Gastrocnemius medialis (tissue), 4 donors: ENCODE data around the gene SCAI. TPM values are rescaled to one million over a fixed set of nuclear protein-coding genes. Genes with fewer than 3 reads are reported as not detected.

Source experiments
- ATAC-seq, 2 donors: fragments of 150-250 bp; one replicate each; pipeline ENCODE4 v1.9.1; 2016
- DNase-seq, 2 donors: peaks; one replicate each; pipeline ENCODE4 v3.0.0-alpha.2; 2019
- H3K27ac ChIP-seq, 4 donors: fragments of 200-600 bp; sonication (generic); 1 replicate in 1 of 4; 2 replicates in 3 of 4; pipeline ENCODE4 v1.5.1; 2016 to 2018; ENCODE audit warnings: mild to moderate bottlenecking in 2 of 4, moderate library complexity in 1 of 4
- H3K27me3 ChIP-seq, 3 donors: fragments of 200-600 bp; sonication (generic) in 2 of 3; 1 replicate in 1 of 3; 2 replicates in 2 of 3; pipeline versions ENCODE4 v1.5.1 to v1.6.0; 2016 to 2019; ENCODE audit warnings: mild to moderate bottlenecking in 1 of 3, moderate library complexity in 1 of 3
- H3K36me3 ChIP-seq, 2 donors: fragments of 200-600 bp; sonication (generic) in 1 of 2; one replicate each; pipeline ENCODE4 v1.5.1; 2017 to 2018
- H3K4me1 ChIP-seq, 2 donors: fragments of 200-600 bp; sonication (generic) in 1 of 2; one replicate each; pipeline ENCODE4 v1.5.1; 2016 to 2017; ENCODE audit warnings: mild to moderate bottlenecking in 2 of 2
- H3K4me3 ChIP-seq, 4 donors: fragments of 200-600 bp; sonication (generic) in 3 of 4; 1 replicate in 1 of 4; 2 replicates in 3 of 4; pipeline ENCODE4 v1.5.1; 2016 to 2019; ENCODE audit warnings: mild to moderate bottlenecking in 2 of 4
- H3K9me3 ChIP-seq, 3 donors: fragments of 200-600 bp; sonication (generic) in 2 of 3; 1 replicate in 1 of 3; 2 replicates in 2 of 3; pipeline ENCODE4 v1.5.1; 2016 to 2019
- CTCF ChIP-seq, 5 experiments: fragments of 450-650 bp in 3 of 5; fragments of 200-600 bp in 2 of 5; sonication (generic) in 2 of 5; IDR thresholded peaks in 4 of 5; conservative IDR thresholded peaks in 1 of 5; 1 replicate in 4 of 5; 2 replicates in 1 of 5; pipeline ENCODE4 v1.5.1; 2016 to 2019; ENCODE audit warnings: antibody characterized with exemption in 5 of 5, mild to moderate bottlenecking in 3 of 5, moderate library complexity in 3 of 5
- POLR2A ChIP-seq, 2 donors: fragments of 450-650 bp; IDR thresholded peaks; one replicate each; pipeline ENCODE4 v1.6.1; 2017; ENCODE audit warnings: antibody characterized with exemption in 2 of 2, mild to moderate bottlenecking in 2 of 2, moderate library complexity in 2 of 2
- in situ Hi-C, 4 donors: fragments of 200-750 bp; cut with MboI; loops; one replicate each; pipeline versions ENCODE4 v1.15.0 to v1.8.0; 2017; ENCODE audit warnings: low sequenced_read_pairs in 4 of 4
- intact Hi-C: fragments of 100-400 bp; cut with DNase I; formaldehyde crosslinking; loops from one replicate; pipeline ENCODE4 v1.15.1; 2023; ENCODE audit warnings: low total_unique reads
- total RNA-seq, 4 donors: library from RNA; depleted of rRNA; stranded (reverse); fragments of >200 nt; gene quantifications; one replicate each; pipeline versions ENCODE4 v1.1.0 to v1.2.3, GENCODE V29; 2016

SCAI gene
- total RNA-seq, 4 donors from 2014 or later: 1.1 to 4.7 (median 3.4) TPM

GRCh38 chr9:124914753-124915405 is 228.4 kb downstream of the SCAI start:
- TF ChIP-seq POLR2A (IDR thresholded peaks at IDR 0.05) (no peak), CTCF (IDR thresholded peaks at IDR 0.05 in 4 of 5, conservative IDR thresholded peaks at IDR 0.05 in 1 of 5) (no peak)
- Histone ChIP-seq H3K4me3 (no peak overlapping the region), H3K36me3 (peaks cover 3 to 69% of the 10 kb centered on the region in 2 donors), H3K27ac (peak overlapping the region in 1 of 4 donors; percentile 70), H3K9me3 (no peaks in the 10 kb centered on the region), H3K4me1 (peaks cover 0 to 11% of the 10 kb centered on the region in 2 donors), H3K27me3 (no peaks in the 10 kb centered on the region)
- DNase-seq (peak in 1 of 2 donors; percentile 10), ATAC-seq (peak in 1 of 2 donors; percentile 96)
- in situ Hi-C loops (no loop called here), intact Hi-C loops (no loop called here)

- in situ Hi-C loops: no loop called here
- no peak overlapping the region for H3K4me3 ChIP-seq
- H3K36me3 ChIP-seq: peaks cover 3 to 64% of the 10 kb centered on the region in 2 donors
- intact Hi-C loops: no loop called here
- ATAC-seq (no peak), DNase-seq (no peak)
- no peaks in the 10 kb centered on the region for H3K9me3 ChIP-seq
- no peaks in the 10 kb centered on the region for H3K27me3 ChIP-seq
- TF ChIP-seq POLR2A (IDR thresholded peaks at IDR 0.05) (no peak), CTCF (IDR thresholded peaks at IDR 0.05 in 4 of 5, conservative IDR thresholded peaks at IDR 0.05 in 1 of 5) (no peak)
- no peak overlapping the region for H3K27ac ChIP-seq
- peaks cover 0 to 11% of the 10 kb centered on the region in 2 donors for H3K4me1 ChIP-seq
These were observed 229.9 kb downstream of the SCAI start for GRCh38 chr9:124913378-124913777.

GRCh38 chr9:124911766-124912165 is 231.6 kb downstream of the SCAI start:
- in situ Hi-C loops: no loop called here
- Histone ChIP-seq H3K27me3 (no peaks in the 10 kb centered on the region), H3K36me3 (peaks cover 3 to 70% of the 10 kb centered on the region in 2 donors), H3K4me3 (no peak overlapping the region), H3K4me1 (peaks cover 0 to 11% of the 10 kb centered on the region in 2 donors), H3K27ac (no peak overlapping the region), H3K9me3 (no peaks in the 10 kb centered on the region)
- ATAC-seq (no peak), DNase-seq (no peak)
- TF ChIP-seq POLR2A (IDR thresholded peaks at IDR 0.05) (no peak), CTCF (IDR thresholded peaks at IDR 0.05 in 4 of 5, conservative IDR thresholded peaks at IDR 0.05 in 1 of 5) (no peak)
- intact Hi-C loops: no loop called here

DNA sequence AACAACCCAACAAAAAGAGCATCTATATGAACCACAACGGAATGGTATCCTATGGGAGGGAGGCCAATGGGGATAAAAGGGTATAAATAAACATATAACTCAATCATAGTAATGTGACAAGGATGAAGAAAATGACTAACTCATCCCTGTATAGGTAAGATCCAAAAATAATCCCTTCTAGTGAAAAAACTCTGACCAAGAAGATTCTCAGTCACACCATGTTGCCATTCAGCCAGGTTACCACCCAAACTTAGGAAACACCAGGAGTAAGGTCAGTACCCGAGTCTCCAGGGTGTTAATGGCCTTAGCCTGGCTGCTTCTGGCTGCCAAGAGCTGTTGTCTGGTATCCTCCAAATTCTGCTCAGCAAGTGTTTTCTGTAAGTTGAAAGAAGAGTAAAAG is 235.2 kb downstream of the SCAI start:
- Histone ChIP-seq H3K27me3 (no peaks in the 10 kb centered on the region), H3K4me3 (no peak overlapping the region), H3K4me1 (no peaks in the 10 kb centered on the region), H3K27ac (peak overlapping the region in 3 of 4 donors; percentile 13 to 41 (median 25)), H3K36me3 (peaks cover 0 to 63% of the 10 kb centered on the region in 2 donors), H3K9me3 (no peaks in the 10 kb centered on the region)
- DNase-seq (no peak), ATAC-seq (peak; percentile 21 to 60)
- in situ Hi-C loops: no loop called here
- intact Hi-C loops: no loop called here
- TF ChIP-seq CTCF (IDR thresholded peaks at IDR 0.05 in 4 of 5, conservative IDR thresholded peaks at IDR 0.05 in 1 of 5): no peak
- no peak for TF ChIP-seq POLR2A (IDR thresholded peaks at IDR 0.05)
